HG03378 (cell line): ENCODE results near the gene PLK5.
"Not testable (repeated sequence)": the region's sequence is repeated elsewhere in the genome, so short reads cannot be mapped to it uniquely, and the experiment has no call there.

ENCODE experiments used
- ATAC-seq: cut with Tn5 transposase; IDR thresholded peaks from one replicate; pipeline ENCODE4 v1.9.1; 2021; ENCODE audit warnings: mild to moderate bottlenecking, moderate library complexity; ENCODE audit not compliant: unreplicated experiment

PLK5 gene

DNA sequence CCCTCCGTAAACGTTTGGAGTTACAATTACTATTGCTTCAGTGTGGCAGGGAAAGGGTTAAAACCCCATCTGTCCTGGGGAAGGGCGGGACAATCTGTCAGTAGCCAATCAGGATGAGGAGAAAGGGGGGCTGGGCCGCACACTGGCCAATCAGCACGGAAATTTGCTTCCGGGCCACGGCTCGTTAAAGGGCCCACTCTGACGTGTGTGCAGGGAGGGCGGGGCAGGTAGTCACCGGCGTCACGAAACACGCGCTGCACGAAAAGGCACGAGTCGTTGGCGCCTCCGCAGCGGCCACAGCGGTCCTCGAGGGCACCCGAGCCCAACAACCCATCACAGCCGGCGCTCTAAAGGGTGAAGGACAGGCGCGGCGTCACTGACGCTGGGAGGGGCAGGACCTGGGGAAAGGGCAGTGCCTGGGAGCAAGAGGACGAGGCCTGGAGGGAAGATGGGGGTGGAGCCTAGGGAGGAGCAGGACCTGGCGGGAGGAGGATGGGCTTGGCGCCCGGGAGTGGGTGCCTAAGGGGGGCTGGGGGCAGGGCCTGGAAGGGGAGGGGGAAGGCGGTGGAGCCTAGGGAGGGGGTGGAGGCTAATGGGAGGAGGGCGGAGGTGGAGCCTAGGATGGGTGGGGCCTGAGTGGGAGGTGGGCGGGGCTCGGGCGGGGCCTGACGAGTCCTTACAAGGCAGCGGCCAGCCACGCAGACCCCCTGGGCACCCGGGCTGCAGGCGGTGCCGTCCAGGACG, 15.9 kb upstream of the PLK5 start:
- no peak for ATAC-seq

DNA sequence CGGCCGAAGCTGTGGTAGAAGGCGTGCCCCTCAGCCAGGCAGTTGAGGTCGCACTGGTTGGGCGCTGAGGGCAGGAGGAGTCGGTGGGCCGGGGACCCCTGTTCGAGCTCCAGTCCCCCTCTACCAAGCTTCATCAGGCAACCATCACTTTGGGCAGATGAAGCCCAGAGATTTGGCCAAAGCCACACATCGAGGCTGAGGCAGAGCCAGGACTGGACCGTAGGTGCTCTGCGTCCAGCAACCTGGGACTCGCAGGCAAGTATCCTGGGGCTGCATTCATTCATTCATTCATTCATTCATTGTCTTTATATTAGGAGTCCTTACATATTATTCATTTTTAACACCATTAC, 15.4 kb upstream of the PLK5 start:
- no peak for ATAC-seq

DNA sequence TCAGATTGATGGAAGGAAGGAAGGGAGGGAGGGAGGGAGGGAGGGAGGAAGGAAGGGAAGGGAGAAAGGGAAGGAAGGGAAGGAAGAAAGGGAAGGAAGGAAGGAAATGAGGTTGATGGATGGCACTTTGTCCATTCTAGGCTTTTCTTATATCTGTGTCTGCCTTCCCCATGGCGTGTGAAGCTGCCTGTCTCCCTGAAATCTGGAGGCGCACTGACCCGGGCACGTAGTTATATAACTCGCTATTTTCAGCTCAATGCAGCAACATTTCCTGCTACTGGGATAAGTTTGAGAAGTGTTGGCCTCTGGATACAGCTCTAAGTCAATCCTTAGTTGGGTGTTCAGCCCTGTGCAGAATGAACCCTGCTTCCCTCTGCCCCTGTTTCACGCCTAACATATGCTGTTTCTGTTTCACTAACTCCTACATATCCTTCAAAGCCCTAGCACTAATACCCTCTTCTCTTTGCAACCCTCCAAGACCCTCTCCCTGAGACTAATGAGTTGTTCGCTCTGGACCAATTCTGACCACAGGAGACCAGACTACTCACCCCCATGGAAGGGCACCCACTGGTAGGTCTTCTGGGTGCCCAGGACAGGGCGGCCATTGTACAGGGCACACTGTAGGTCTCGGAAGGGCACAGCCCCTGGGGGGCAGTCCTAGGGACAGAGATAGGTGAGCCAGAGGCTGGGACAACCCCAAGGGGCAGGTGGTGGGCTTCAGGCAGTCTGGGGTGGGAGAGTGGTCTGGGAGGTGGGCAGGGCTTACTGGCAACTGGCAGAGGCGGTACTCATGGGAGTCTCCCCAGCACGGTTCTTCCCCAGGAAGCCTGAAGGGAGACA, 14.1 kb upstream of the PLK5 start:
- ATAC-seq = no peak

GRCh38 chr19:1510442-1510806, 13.5 kb upstream of the PLK5 start:
- ATAC-seq = no peak

- no peak for ATAC-seq
Observed at GRCh38 chr19:1510807-1511206, 13.1 kb upstream of the PLK5 start.

- ATAC-seq = no peak
Observed at GRCh38 chr19:1511318-1512317, 12.3 kb upstream of the PLK5 start.

GRCh38 chr19:1512671-1513498, 11.0 kb upstream of the PLK5 start, which contains the start of gene ADAMTSL5:
Gene ADAMTSL5 (minus strand): TSS chr19:1513019. CDS start chr19:1510943, 2,076 bp downstream.
- no peak for ATAC-seq

GRCh38 chr19:1513499-1514294, 10.2 kb upstream of the PLK5 start:
- no peak for ATAC-seq

GRCh38 chr19:1514295-1514661, 9.6 kb upstream of the PLK5 start:
- ATAC-seq = no peak

GRCh38 chr19:1514986-1515721, 8.7 kb upstream of the PLK5 start:
- no peak for ATAC-seq

DNA sequence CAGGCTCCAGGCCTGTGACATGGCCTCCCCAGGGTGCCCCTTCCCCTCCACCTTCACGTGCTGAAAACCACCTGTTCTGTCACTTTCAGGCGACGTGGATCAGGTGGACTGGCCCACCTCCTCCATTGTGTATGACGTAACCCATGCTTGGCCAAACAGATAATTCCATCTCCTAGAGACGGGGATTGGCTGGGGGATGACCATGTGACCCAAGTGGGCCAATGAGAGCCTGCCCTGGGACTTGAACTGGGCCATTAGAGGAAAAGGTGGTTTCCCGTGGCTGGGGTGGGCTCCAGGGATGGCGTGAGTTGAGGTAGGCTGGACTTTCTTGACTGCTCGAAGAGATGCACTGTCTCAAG, 7.5 kb upstream of the PLK5 start:
- ATAC-seq = no peak

DNA sequence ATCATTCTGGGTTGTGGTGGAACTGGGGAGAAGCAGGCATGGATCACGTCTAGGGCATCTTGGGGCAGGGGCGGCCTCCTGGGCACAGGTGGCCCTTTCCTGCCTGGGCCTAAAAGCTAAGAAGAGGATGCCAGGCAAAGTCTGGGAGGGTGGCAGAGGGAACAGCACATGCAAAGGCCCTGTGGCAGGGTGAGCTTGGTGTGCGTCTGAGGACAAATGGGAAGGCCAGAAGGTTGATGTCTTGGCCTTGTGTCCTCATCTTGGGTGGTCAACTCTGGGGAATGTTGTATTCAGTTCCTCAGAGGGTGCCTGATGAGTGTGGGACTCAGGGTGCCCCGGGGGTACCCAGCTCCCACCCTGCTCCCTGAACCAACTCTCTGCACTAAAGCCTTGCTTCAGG, 5.4 kb upstream of the PLK5 start:
- no peak for ATAC-seq

GRCh38 chr19:1519802-1520201, 4.1 kb upstream of the PLK5 start:
- ATAC-seq = not testable (repeated sequence)

DNA sequence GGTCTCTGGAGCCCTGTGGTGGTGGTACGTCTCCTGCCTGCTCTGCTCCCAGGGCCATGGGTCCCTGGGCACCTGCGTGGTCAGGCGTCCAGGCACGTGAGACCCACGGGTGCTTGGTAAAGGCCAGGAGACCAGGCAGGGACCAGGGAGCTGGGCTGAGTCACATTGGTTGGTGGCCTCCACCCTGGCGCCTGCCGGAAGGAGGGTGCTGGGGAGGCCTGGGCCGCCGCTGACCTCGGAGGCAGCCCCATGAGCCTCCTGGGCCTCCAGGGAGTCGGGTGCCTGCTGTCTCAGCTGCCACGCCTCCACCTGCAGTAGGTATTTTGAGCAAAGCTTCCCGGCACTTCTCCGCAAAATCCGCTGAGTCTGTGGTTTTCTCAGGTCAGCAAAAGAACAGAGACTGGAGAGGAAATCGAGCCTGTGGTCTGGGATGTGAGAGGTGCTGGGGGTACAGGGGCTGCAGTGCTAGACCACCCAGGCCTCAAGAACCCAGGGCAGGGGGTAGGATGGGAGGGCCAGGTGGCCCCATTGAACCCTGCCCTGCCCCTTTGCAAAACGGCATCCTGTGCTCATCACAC, 3.6 kb upstream of the PLK5 start:
- ATAC-seq = no peak

DNA sequence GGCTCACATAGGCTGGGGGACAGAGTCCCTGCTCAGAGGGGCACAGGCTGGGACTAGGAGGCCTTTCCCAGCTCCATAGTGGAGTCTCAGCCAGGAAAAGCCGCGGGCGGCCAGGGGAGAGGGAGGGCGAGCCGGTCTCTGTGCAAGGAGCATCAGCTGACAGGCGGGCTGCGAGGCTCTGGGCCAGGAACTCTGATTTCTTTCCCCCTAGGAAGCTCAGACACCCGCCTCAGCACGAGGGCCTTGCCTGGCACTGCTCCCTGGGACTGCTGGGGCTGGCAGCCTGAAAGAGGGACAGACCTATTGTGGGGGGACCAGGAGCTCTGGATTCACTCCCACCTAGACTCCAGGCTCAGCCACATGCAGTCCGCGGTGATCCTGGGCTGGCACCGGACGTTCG, 2.2 kb upstream of the PLK5 start:
- ATAC-seq = no peak

DNA sequence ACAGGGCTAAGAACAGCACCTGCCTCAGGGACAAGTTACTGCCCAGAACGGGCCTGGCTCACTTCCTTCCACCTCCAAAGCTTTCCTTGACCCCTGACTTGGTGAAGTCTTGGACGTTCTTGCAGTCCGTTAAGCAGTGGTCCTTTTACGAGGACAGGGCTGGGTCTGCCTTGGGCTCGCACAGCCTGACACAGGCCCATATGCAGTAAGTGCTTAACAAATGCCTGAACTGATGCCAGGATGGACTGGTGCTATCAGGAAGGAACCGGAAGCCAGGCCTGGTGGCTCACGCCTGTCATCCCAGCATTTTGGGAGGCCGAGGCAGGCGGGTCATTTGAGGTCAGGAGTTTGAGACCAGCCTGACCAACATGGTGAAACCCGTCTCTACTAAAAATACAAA, 1.8 kb upstream of the PLK5 start:
- ATAC-seq = no peak

DNA sequence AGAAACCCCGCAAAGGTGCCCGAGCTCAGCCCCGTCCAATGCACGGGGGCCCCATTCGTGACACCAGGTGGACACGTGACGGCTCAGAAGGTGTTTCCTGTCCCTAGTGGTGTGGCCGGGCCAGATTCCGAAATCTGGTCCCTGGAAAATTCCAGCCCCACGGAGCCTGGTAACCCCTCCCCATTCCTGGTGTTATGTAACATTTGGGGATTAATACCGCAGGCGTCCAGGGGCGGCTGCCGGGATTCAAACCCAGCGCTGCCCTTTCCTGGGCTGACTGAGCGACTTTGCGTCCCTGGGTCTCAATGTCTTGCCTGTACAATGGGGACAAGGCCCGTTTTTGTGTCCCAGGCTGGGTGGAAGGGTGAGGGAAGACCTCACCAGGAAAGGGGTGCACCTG, 1.0 kb upstream of the PLK5 start:
- no peak for ATAC-seq

DNA sequence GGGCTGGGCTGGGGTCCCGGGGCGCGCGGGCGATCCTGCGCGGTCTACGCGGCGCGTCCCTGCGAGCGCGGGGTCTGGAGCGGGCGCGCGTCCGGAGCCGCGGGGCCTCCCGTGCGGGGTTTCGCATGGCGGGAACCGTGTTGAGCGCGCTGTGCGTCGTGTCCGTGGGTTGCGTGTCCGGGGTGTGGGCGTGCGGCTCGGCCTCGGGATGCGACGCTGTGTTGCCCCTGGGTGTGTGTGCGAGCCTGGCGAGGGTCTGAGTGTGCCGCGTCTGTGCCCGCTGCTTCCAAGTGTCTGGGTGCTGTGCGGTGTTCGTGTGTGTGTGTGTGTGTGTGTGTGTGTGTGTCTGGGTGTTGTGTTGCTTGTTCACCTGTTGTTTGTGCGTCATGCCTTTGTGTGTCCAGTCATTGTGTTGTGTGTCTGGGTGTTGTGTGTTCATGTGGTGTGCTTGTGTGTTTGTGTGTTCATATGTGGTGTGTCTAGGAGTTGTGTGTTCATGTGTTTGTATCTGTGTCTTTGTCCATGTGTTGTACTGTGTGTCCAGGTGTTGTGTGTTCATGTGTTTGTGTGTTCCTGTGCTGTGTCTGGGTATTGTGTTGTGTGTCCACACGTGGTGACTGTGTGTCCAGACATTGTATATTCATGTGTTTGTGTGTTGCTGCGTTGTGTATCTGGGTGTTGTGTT, 552 bp downstream of the PLK5 start:
- ATAC-seq = no peak
